H1 (cell line): ENCODE measurements around the gene KCNH5. TPM values are rescaled to one million over a fixed set of nuclear protein-coding genes. Genes with fewer than 3 reads are reported as not detected.

Experiments used
- CTCF ChIA-PET: fragments of 300-600 bp; sonication (Branson Sonifier 250); formaldehyde crosslinking; loops from one replicate; lab custom pipeline; 2021; ENCODE audit not compliant: partially characterized antibody; lab: Charles Lee
- POLR2A ChIA-PET: fragments of 300-600 bp; sonication (Branson Sonifier 250); formaldehyde crosslinking; loops from one replicate; lab custom pipeline; 2021; ENCODE audit warnings: inconsistent platforms; ENCODE audit not compliant: partially characterized antibody; lab: Charles Lee
- DNase-seq, 2 experiments: peaks; one replicate each; pipeline versions ENCODE4 v3.0.0 to v3.0.0-alpha.2; 2010 to 2022; ENCODE audit warnings: low spot score in 2 of 2, low read depth in 1 of 2, mixed read lengths in 1 of 2
- FAIRE-seq: peaks from 2 replicates; lab custom pipeline; 2011; peaks lifted over from hg19 to GRCh38; lab: Jason Lieb, UNC
- H2AFZ ChIP-seq: 2 replicates; pipeline ENCODE4 v1.8.1; 2012; ENCODE audit warnings: low read length, inconsistent platforms
- H2AK5ac ChIP-seq: 2 replicates; pipeline ENCODE4 v1.6.1; 2013; ENCODE audit warnings: low read depth, low read length
- H2BK120ac ChIP-seq: replicated peaks from 2 replicates; pipeline ENCODE3; 2013; ENCODE audit warnings: low read depth, low read length, inconsistent platforms
- H2BK12ac ChIP-seq: 2 replicates; pipeline ENCODE4 v1.6.1; 2013; ENCODE audit warnings: low read depth, low read length
- H2BK15ac ChIP-seq: 2 replicates; pipeline ENCODE4 v1.6.1; 2013; ENCODE audit warnings: low read length
- H2BK20ac ChIP-seq: 2 replicates; pipeline ENCODE4 v1.6.1; 2013; ENCODE audit warnings: low read length
- H2BK5ac ChIP-seq: 2 replicates; pipeline ENCODE4 v1.6.1; 2013; ENCODE audit warnings: low read depth, low read length
- H3K14ac ChIP-seq: 2 replicates; pipeline ENCODE4 v1.6.1; 2013; ENCODE audit warnings: inconsistent platforms; ENCODE audit not compliant: insufficient read length
- H3K18ac ChIP-seq: 2 replicates; pipeline ENCODE4 v1.6.1; 2013; ENCODE audit warnings: low read length; ENCODE audit errors: extremely low read depth
- H3K23ac ChIP-seq: 2 replicates; pipeline ENCODE4 v1.6.1; 2013; ENCODE audit warnings: inconsistent platforms; ENCODE audit not compliant: insufficient read length
- H3K23me2 ChIP-seq: 2 replicates; pipeline ENCODE4 v1.6.1; 2013; ENCODE audit warnings: low read depth, low read length
- H3K27ac ChIP-seq: 2 replicates; pipeline ENCODE4 v1.6.1; 2011; ENCODE audit warnings: low read depth, low read length, inconsistent platforms
- H3K27me3 ChIP-seq, 4 experiments: replicated peaks in 1 of 4; 1 replicate in 1 of 4; 2 replicates in 3 of 4; pipeline versions ENCODE4 v1.6.1 to v1.8.1; 2011 to 2013; ENCODE audit warnings: low read length in 3 of 4, mild to moderate bottlenecking in 3 of 4, inconsistent platforms in 2 of 4, mixed read lengths in 2 of 4, moderate library complexity in 1 of 4; ENCODE audit not compliant: control insufficient read depth in 3 of 4, insufficient read depth in 3 of 4; ENCODE audit errors: extremely low read depth in 1 of 4
- H3K36me3 ChIP-seq, 4 experiments: 2 replicates each; pipeline versions ENCODE4 v1.6.1 to v1.8.1; 2011 to 2013; ENCODE audit warnings: mild to moderate bottlenecking in 4 of 4, low read length in 3 of 4, moderate library complexity in 2 of 4, control low read depth in 1 of 4, inconsistent platforms in 1 of 4; ENCODE audit not compliant: insufficient read depth in 4 of 4, control insufficient read depth in 2 of 4
- H3K4ac ChIP-seq: replicated peaks from 2 replicates; pipeline ENCODE3; 2013; ENCODE audit warnings: low read length, low read depth, mixed read lengths, inconsistent platforms; ENCODE audit not compliant: insufficient read length
- H3K4me1 ChIP-seq, 4 experiments: replicated peaks in 1 of 4; 1 replicate in 1 of 4; 2 replicates in 3 of 4; pipeline versions ENCODE4 v1.6.1 to v1.8.1; 2011 to 2013; ENCODE audit warnings: low read length in 3 of 4, inconsistent platforms in 2 of 4, mixed read lengths in 1 of 4; ENCODE audit not compliant: insufficient read depth in 4 of 4, control insufficient read depth in 3 of 4
- H3K4me2 ChIP-seq, 2 experiments: 2 replicates each; pipeline versions ENCODE4 v1.6.1 to v1.8.1; 2011 to 2013; ENCODE audit warnings: low read depth in 2 of 2, low read length in 2 of 2, control low read depth in 1 of 2, inconsistent platforms in 1 of 2, mild to moderate bottlenecking in 1 of 2; ENCODE audit not compliant: insufficient read depth in 1 of 2
- H3K4me3 ChIP-seq, 4 experiments: fragments of 200-600, 300-600 bp in 1 of 4; sonication (generic), shearing (Covaris generic), sonication (Bioruptor Twin) in 1 of 4; 2 replicates each; pipeline versions ENCODE4 v1.5.1 to v1.8.1; 2011 to 2016; ENCODE audit warnings: low read length in 4 of 4, low read depth in 3 of 4, control low read depth in 2 of 4, inconsistent platforms in 2 of 4, mild to moderate bottlenecking in 2 of 4, mixed read lengths in 1 of 4, moderate library complexity in 1 of 4; ENCODE audit not compliant: insufficient read depth in 2 of 4; ENCODE audit errors: extremely low read depth in 1 of 4
- H3K56ac ChIP-seq: replicated peaks from 2 replicates; pipeline ENCODE3; 2013; ENCODE audit warnings: low read depth, mild to moderate bottlenecking, mixed read lengths, low read length, inconsistent platforms; ENCODE audit not compliant: insufficient read length
- H3K79me1 ChIP-seq: 2 replicates; pipeline ENCODE4 v1.6.1; 2013; ENCODE audit warnings: low read depth, low read length, control low read depth
- H3K79me2 ChIP-seq, 2 experiments: 2 replicates each; pipeline versions ENCODE4 v1.6.1 to v1.8.1; 2012 to 2013; ENCODE audit warnings: low read length in 2 of 2, mild to moderate bottlenecking in 2 of 2, inconsistent platforms in 1 of 2; ENCODE audit not compliant: insufficient read depth in 2 of 2, control insufficient read depth in 1 of 2
- H3K9ac ChIP-seq, 4 experiments: replicated peaks in 1 of 4; 1 replicate in 1 of 4; 2 replicates in 3 of 4; pipeline versions ENCODE4 v1.6.1 to v1.8.1; 2011 to 2013; ENCODE audit warnings: low read depth in 3 of 4, low read length in 3 of 4, control low read depth in 2 of 4, mild to moderate bottlenecking in 2 of 4, moderate library complexity in 2 of 4, inconsistent platforms in 1 of 4; ENCODE audit errors: extremely low read depth in 1 of 4
- H3K9me3 ChIP-seq, 2 experiments: 2 replicates each; pipeline versions ENCODE4 v1.6.1 to v1.8.1; 2012 to 2013; ENCODE audit warnings: mild to moderate bottlenecking in 2 of 2, moderate library complexity in 2 of 2, control low read depth in 1 of 2, inconsistent platforms in 1 of 2, low read depth in 1 of 2, low read length in 1 of 2, mixed read lengths in 1 of 2; ENCODE audit not compliant: insufficient read depth in 2 of 2
- H4K20me1 ChIP-seq, 2 experiments: replicated peaks in 1 of 2; 2 replicates each; pipeline versions ENCODE3 to v1.8.1; 2011 to 2013; ENCODE audit warnings: inconsistent platforms in 2 of 2, low read length in 2 of 2, mild to moderate bottlenecking in 1 of 2; ENCODE audit not compliant: insufficient read depth in 2 of 2, control insufficient read depth in 1 of 2
- H4K5ac ChIP-seq: 2 replicates; pipeline ENCODE4 v1.6.1; 2013; ENCODE audit warnings: low read length, low read depth, mixed read lengths, inconsistent platforms; ENCODE audit not compliant: insufficient read length
- H4K8ac ChIP-seq: 2 replicates; pipeline ENCODE4 v1.8.0; 2013; ENCODE audit warnings: mild to moderate bottlenecking, moderate library complexity, low read length, inconsistent platforms; ENCODE audit not compliant: insufficient read depth; ENCODE audit errors: extremely low read depth
- H4K91ac ChIP-seq: replicated peaks from 2 replicates; pipeline ENCODE3; 2013; ENCODE audit warnings: low read length, mixed read lengths, inconsistent platforms; ENCODE audit not compliant: insufficient read length
- NRF1 ChIP-seq: IDR thresholded peaks from 2 replicates; pipeline ENCODE4 v1.6.1; 2011; ENCODE audit warnings: mild to moderate bottlenecking, low read depth, low read length, improper control_type of control experiment
- POU5F1 ChIP-seq: IDR thresholded peaks from 2 replicates; pipeline ENCODE4 v1.6.1; 2011; ENCODE audit warnings: low read depth, mild to moderate bottlenecking, low read length, moderate library complexity
- RAD21 ChIP-seq, 2 experiments: IDR thresholded peaks in 1 of 2; conservative IDR thresholded peaks in 1 of 2; 2 replicates each; pipeline ENCODE4 v1.6.1; 2011; ENCODE audit warnings: low read depth in 2 of 2, low read length in 2 of 2, improper control_type of control experiment in 1 of 2, inconsistent platforms in 1 of 2, mild to moderate bottlenecking in 1 of 2, moderate library complexity in 1 of 2
- RFX5 ChIP-seq: IDR thresholded peaks from 2 replicates; pipeline ENCODE4 v1.6.1; 2011; ENCODE audit warnings: low read depth, low read length, improper control_type of control experiment, borderline replicate concordance
- SIX5 ChIP-seq: IDR thresholded peaks from 2 replicates; pipeline ENCODE4 v1.6.1; 2011; ENCODE audit warnings: mild to moderate bottlenecking, low read depth, low read length
- TEAD4 ChIP-seq: IDR thresholded peaks from 2 replicates; pipeline ENCODE4 v1.6.1; 2012; ENCODE audit warnings: low read depth, low read length, inconsistent platforms, mixed read lengths
- WGBS, 2 experiments: shearing (Covaris generic) in 1 of 2; methylation state at CpG; one replicate each; pipeline versions ENCODE4 v1.1.6 to v1.1.7; 2013 to 2015; ENCODE audit warnings: low lambda C conversion rate in 2 of 2, mixed read lengths in 2 of 2, inconsistent platforms in 1 of 2, low coverage in 1 of 2, missing lambda C conversion rate in 1 of 2; ENCODE audit not compliant: insufficient replicate concordance in 2 of 2, insufficient coverage in 1 of 2, insufficient read length in 1 of 2; ENCODE audit errors: extremely low coverage in 1 of 2, missing lambda C conversion rate in 1 of 2; 5-methylcytosine and 5-hydroxymethylcytosine counted together
- polyA plus RNA-seq, 7 experiments: library from polyadenylated mRNA; depleted of rRNA in 3 of 7; stranded (reverse) in 5 of 7; unstranded in 2 of 7; fragments of >200 nt in 5 of 7; fragments of 200-250 nt in 2 of 7; gene quantifications; 1 replicate in 5 of 7; 2 replicates in 1 of 7; 4 replicates in 1 of 7; pipeline versions ENCODE4 v1.2.1 to v1.2.3, GENCODE V29; 2011 to 2013; ENCODE audit warnings: missing spikeins in 2 of 7, mixed read lengths in 2 of 7
- total RNA-seq: library from RNA; stranded (reverse); fragmentation: NEBNext Ultra II Directional; extraction: Animal tissue kit (Norgen Biotek cat#: 25700); gene quantifications from 2 replicates; pipeline ENCODE4 v1.2.1, GENCODE V29; 2021
- TF ChIP-seq, protein P1 (sequence below): IDR thresholded peaks from 2 replicates; pipeline ENCODE4 v1.6.1; 2011; ENCODE audit warnings: low read length, improper control_type of control experiment
- TF ChIP-seq, protein P2 (sequence below): IDR thresholded peaks from 2 replicates; pipeline ENCODE4 v1.6.1; 2012; ENCODE audit warnings: inconsistent platforms

KCNH5 gene
- total and polyA plus RNA-seq, 2 of the 8 experiments (the other 6 are each of a cell fraction or from before 2014, with no cell fraction given): 0.24 to 0.50 TPM

DNA sequence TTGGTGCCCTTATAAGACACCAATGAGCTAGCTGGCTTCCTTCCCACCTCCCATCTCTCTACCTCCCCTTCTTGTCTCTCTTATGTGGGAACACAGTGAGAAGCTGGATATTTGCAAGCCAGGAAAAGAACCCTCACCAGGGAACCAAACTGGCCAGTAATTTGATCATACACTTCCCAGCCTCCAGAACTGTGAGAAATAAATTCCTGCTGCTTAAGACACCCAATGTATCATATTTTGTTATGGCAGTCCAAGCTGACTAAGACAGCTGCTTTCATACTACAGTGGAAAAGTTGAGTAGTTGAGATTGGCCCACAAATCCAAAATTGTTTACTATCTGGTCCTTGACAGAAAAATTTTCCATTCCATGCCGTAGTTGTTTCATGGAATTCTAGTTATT lies 269.0 kb downstream of the KCNH5 start:
- no peak overlapping the region for H3K9ac ChIP-seq
- no peaks in the 10 kb centered on the region for H3K79me2 ChIP-seq
- H2BK120ac ChIP-seq: no peak overlapping the region
- H3K4ac ChIP-seq: no peak overlapping the region
- no peak overlapping the region for H4K91ac ChIP-seq
- H3K23ac ChIP-seq: no peak overlapping the region
- H2BK12ac ChIP-seq: no peak overlapping the region
- H3K27me3 ChIP-seq: peaks cover 0 to 10% (median under 1%) of the 10 kb centered on the region in 4 experiments; a peak in 3 of 7 replicates
- H3K23me2 ChIP-seq: no peaks in the 10 kb centered on the region
- POLR2A ChIA-PET: no interaction called here
- CTCF ChIA-PET: interaction anchor here (1.0 kb wide), 1 partner anchor 12 kb away, joined by 3 read pairs; no protein-coding TSS in a partner anchor
- peaks cover 0 to 5% (median 0%) of the 10 kb centered on the region in 4 experiments; a peak in 3 of 7 replicates for H3K4me1 ChIP-seq
- no peak overlapping the region for H4K5ac ChIP-seq
- no peak overlapping the region for H3K4me3 ChIP-seq
- FAIRE-seq: no peak
- WGBS, 2 experiments: 86% methylated on average over 1 of the region's 1 CpG; no CpG with 5 or more reads in 1 of the 2 experiments
- H2BK5ac ChIP-seq: no peak overlapping the region
- no peak overlapping the region for H2BK20ac ChIP-seq
- H3K18ac ChIP-seq: no peak overlapping the region
- H3K79me1 ChIP-seq: no peaks in the 10 kb centered on the region
- H4K8ac ChIP-seq: no peak overlapping the region
- H3K36me3 ChIP-seq: no peaks in the 10 kb centered on the region
- no peak overlapping the region for H3K14ac ChIP-seq
- H3K4me2 ChIP-seq: no peak overlapping the region
- H2AK5ac ChIP-seq: no peak overlapping the region
- no peak overlapping the region for H2BK15ac ChIP-seq
- H3K27ac ChIP-seq: no peak overlapping the region
- no peaks in the 10 kb centered on the region for H3K9me3 ChIP-seq
- TF ChIP-seq, protein P1, sequence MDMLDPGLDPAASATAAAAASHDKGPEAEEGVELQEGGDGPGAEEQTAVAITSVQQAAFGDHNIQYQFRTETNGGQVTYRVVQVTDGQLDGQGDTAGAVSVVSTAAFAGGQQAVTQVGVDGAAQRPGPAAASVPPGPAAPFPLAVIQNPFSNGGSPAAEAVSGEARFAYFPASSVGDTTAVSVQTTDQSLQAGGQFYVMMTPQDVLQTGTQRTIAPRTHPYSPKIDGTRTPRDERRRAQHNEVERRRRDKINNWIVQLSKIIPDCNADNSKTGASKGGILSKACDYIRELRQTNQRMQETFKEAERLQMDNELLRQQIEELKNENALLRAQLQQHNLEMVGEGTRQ: no peak
- TF ChIP-seq NRF1: no peak
- no peak for TF ChIP-seq SIX5
- no peak for TF ChIP-seq RFX5
- TF ChIP-seq TEAD4: no peak
- TF ChIP-seq, protein P2, sequence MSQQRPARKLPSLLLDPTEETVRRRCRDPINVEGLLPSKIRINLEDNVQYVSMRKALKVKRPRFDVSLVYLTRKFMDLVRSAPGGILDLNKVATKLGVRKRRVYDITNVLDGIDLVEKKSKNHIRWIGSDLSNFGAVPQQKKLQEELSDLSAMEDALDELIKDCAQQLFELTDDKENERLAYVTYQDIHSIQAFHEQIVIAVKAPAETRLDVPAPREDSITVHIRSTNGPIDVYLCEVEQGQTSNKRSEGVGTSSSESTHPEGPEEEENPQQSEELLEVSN: no peak
- TF ChIP-seq POU5F1: no peak
- TF ChIP-seq RAD21 (IDR thresholded peaks at IDR 0.05 in 1 of 2, conservative IDR thresholded peaks at IDR 0.05 in 1 of 2; ENCODE audit: low read depth in 2 of 2, low read length in 2 of 2): no peak
- H2AFZ ChIP-seq: no peak overlapping the region
- DNase-seq: no peak
- no peaks in the 10 kb centered on the region for H4K20me1 ChIP-seq
- no peak overlapping the region for H3K56ac ChIP-seq
